Measurements from ENCODE around the gene SUMO4. TPM values are rescaled to one million over a fixed set of nuclear protein-coding genes. Genes with fewer than 3 reads are reported as not detected.

SUMO4 gene
- total and polyA plus RNA-seq, 5 donors = 0.32 to 0.78 (median 0.59) TPM

DNA sequence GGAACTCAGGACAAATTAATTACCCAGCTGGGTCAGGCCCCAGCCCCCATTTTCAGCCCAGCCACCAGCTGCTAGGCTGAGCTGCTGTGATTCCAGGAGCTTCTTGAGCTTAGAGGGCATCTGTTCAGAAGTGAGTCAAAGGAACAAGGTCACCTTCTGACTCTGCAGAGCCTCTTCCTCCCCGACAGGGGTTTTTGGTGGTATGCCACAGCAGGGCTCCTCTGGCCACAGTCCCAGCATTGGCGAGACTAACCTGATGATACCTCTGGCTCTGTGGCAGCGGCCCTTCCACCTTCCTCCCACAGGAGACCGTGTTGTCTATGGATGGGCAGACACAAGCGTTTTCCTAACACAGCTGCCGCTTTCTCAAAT, 45.0 kb downstream of the SUMO4 start:
- 92% methylated on average over 6 of the region's 6 CpGs for WGBS
- H3K9me3 ChIP-seq (ENCODE audit: control insufficient read depth, low read length) = no peaks in the 10 kb centered on the region
- no peaks in the 10 kb centered on the region for H3K27me3 ChIP-seq (ENCODE audit: control insufficient read depth, insufficient read depth)
- H3K4me1 ChIP-seq (ENCODE audit: control insufficient read depth, insufficient read depth, low read length) = no peaks in the 10 kb centered on the region
- DNase-seq (no peak), ATAC-seq (peak in 1 of 2 donors; percentile 33)
- no peak overlapping the region for H3K27ac ChIP-seq (ENCODE audit: low read length)
- intact Hi-C loops (cut with DNase I) = no loop called here
- no peak overlapping the region for H3K4me3 ChIP-seq (ENCODE audit: low read length)

DNA sequence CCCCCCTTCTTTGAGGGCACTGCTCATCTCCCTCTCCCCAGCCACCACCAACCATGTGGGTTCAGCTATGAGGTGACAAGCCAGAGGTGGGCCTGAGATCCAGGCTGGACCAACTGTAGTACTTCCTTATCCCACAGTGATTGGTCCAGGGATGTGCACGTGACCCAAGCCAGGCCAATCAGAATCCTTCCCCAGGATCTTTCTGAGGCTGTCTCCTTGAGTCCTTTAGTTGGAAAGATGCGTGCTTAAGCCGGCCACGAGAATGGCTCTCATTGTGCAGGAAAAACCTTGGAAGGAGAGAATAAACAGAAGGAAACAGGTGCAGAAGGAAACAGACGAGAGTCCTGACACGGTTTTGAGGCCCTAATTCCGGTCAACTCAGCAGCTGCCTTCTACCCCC, 45.5 kb downstream of the SUMO4 start:
- Histone ChIP-seq H3K9me3 (ENCODE audit: control insufficient read depth, low read length) (no peaks in the 10 kb centered on the region), H3K27ac (ENCODE audit: low read length) (no peak overlapping the region), H3K4me1 (ENCODE audit: control insufficient read depth, insufficient read depth, low read length) (no peaks in the 10 kb centered on the region), H3K4me3 (ENCODE audit: low read length) (no peak overlapping the region), H3K27me3 (ENCODE audit: control insufficient read depth, insufficient read depth) (no peaks in the 10 kb centered on the region)
- 89% methylated on average over 7 of the region's 7 CpGs for WGBS
- ATAC-seq (no peak), DNase-seq (no peak)
- intact Hi-C loops (cut with DNase I) = no loop called here

- Histone ChIP-seq H3K27me3 (ENCODE audit: control insufficient read depth, insufficient read depth) (no peaks in the 10 kb centered on the region), H3K9me3 (ENCODE audit: control insufficient read depth, low read length) (no peaks in the 10 kb centered on the region), H3K4me1 (ENCODE audit: control insufficient read depth, insufficient read depth, low read length) (no peaks in the 10 kb centered on the region), H3K27ac (ENCODE audit: low read length) (no peak overlapping the region), H3K4me3 (ENCODE audit: low read length) (no peak overlapping the region)
- DNase-seq = no peak
- intact Hi-C loops (cut with DNase I) = no loop called here
- 95% methylated on average over 5 of the region's 5 CpGs for WGBS
- no peak for ATAC-seq
Observed at GRCh38 chr6:149446791-149447376, 46.8 kb downstream of the SUMO4 start.

- H3K9me3 ChIP-seq (ENCODE audit: control insufficient read depth, low read length) = no peaks in the 10 kb centered on the region
- peaks cover 4% of the 10 kb centered on the region for H3K4me1 ChIP-seq (ENCODE audit: control insufficient read depth, insufficient read depth, low read length)
- no peaks in the 10 kb centered on the region for H3K27me3 ChIP-seq (ENCODE audit: control insufficient read depth, insufficient read depth)
- no peak for ATAC-seq
- H3K27ac ChIP-seq (ENCODE audit: low read length) = no peak overlapping the region
- DNase-seq = peak in 1 of 3 donors; percentile 33
- WGBS = 88% methylated on average over 5 of the region's 5 CpGs
- H3K4me3 ChIP-seq (ENCODE audit: low read length) = no peak overlapping the region
- intact Hi-C loops (cut with DNase I) = no loop called here
Observed at GRCh38 chr6:149448821-149449453, 48.9 kb downstream of the SUMO4 start.

GRCh38 chr6:149449831-149450678, 50.0 kb downstream of the SUMO4 start:
- DNase-seq (no peak), ATAC-seq (no peak)
- Histone ChIP-seq H3K4me1 (ENCODE audit: control insufficient read depth, insufficient read depth, low read length) (peaks cover 11% of the 10 kb centered on the region), H3K4me3 (ENCODE audit: low read length) (no peak overlapping the region), H3K9me3 (ENCODE audit: control insufficient read depth, low read length) (no peaks in the 10 kb centered on the region), H3K27ac (ENCODE audit: low read length) (no peak overlapping the region), H3K27me3 (ENCODE audit: control insufficient read depth, insufficient read depth) (no peaks in the 10 kb centered on the region)
- intact Hi-C loops (cut with DNase I) = no loop called here
- WGBS = 83% methylated on average over 14 of the region's 14 CpGs

Other genes starting within 250 kb of the SUMO4 start
- gene TAB2, start 82.5 kb upstream of the SUMO4 start, total RNA-seq = 10 to 100 TPM; 62.7 to 73.9 (median 66.5) TPM
- 27.8 TPM for gene TAB2, start 82.5 kb upstream of the SUMO4 start, polyA plus RNA-seq
- gene ZC3H12D, start 84.8 kb downstream of the SUMO4 start, total RNA-seq = 1 to 10 TPM in 1 of 4 donors, under 1 TPM in 3; 0.48 to 1.1 (median 0.64) TPM
- 0.34 TPM for gene ZC3H12D, start 84.8 kb downstream of the SUMO4 start, polyA plus RNA-seq
- 10 to 100 TPM; 20.1 to 23.6 (median 21.3) TPM for gene PPIL4, start 145.8 kb downstream of the SUMO4 start, total RNA-seq
- 19.8 TPM for gene PPIL4, start 145.8 kb downstream of the SUMO4 start, polyA plus RNA-seq
- 10 to 100 TPM; 48.3 to 61.8 (median 54.8) TPM for gene GINM1, start 166.1 kb downstream of the SUMO4 start, total RNA-seq
- gene GINM1, start 166.1 kb downstream of the SUMO4 start, polyA plus RNA-seq = 40.1 TPM
- 10 to 100 TPM in 3 of 4 donors, 1 to 10 TPM in 1; 9.9 to 13.4 (median 13.1) TPM for gene KATNA1, start 248.5 kb downstream of the SUMO4 start, total RNA-seq
- gene KATNA1, start 248.5 kb downstream of the SUMO4 start, polyA plus RNA-seq = 10.3 TPM